ENCODE results near the gene PACS1.

PACS1 gene

GRCh38 chr11:66268952-66269905 is 199.2 kb downstream of the PACS1 start:
- peak overlapping the region; percentile 96 for H3K4me3 ChIP-seq (ENCODE audit: low read length, poor library complexity, severe bottlenecking)
- peaks cover 22% of the 10 kb centered on the region for H4K20me1 ChIP-seq (ENCODE audit: insufficient read depth, low read length, poor library complexity, severe bottlenecking)
- TF ChIP-seq, protein P1, sequence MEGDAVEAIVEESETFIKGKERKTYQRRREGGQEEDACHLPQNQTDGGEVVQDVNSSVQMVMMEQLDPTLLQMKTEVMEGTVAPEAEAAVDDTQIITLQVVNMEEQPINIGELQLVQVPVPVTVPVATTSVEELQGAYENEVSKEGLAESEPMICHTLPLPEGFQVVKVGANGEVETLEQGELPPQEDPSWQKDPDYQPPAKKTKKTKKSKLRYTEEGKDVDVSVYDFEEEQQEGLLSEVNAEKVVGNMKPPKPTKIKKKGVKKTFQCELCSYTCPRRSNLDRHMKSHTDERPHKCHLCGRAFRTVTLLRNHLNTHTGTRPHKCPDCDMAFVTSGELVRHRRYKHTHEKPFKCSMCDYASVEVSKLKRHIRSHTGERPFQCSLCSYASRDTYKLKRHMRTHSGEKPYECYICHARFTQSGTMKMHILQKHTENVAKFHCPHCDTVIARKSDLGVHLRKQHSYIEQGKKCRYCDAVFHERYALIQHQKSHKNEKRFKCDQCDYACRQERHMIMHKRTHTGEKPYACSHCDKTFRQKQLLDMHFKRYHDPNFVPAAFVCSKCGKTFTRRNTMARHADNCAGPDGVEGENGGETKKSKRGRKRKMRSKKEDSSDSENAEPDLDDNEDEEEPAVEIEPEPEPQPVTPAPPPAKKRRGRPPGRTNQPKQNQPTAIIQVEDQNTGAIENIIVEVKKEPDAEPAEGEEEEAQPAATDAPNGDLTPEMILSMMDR (conservative IDR thresholded peaks at IDR 0.05; ENCODE audit: low read length): peak; percentile 29
- TF ChIP-seq EZH2phosphoT487 (IDR thresholded peaks at IDR 0.05; ENCODE audit: borderline replicate concordance): no peak
- peak overlapping the region; percentile 100 for H3K4me2 ChIP-seq (ENCODE audit: low read depth, low read length, poor library complexity, severe bottlenecking)
- H3K27me3 ChIP-seq (ENCODE audit: insufficient read depth, low read length, poor library complexity, severe bottlenecking): no peaks in the 10 kb centered on the region
- peak overlapping the region; percentile 73 for H2AFZ ChIP-seq (ENCODE audit: low read length)
- H3K36me3 ChIP-seq (ENCODE audit: insufficient read depth, low read length): peaks cover 33% of the 10 kb centered on the region; the same call in 1 of the 2 replicates
- peaks cover 38% of the 10 kb centered on the region for H3K4me1 ChIP-seq (ENCODE audit: insufficient read depth, low read length, poor library complexity, severe bottlenecking)
- H3K9ac ChIP-seq (ENCODE audit: low read depth, low read length, poor library complexity, severe bottlenecking): peak overlapping the region; percentile 96
- peaks cover 36% of the 10 kb centered on the region for H3K79me2 ChIP-seq (ENCODE audit: insufficient read depth, low read length)
- no peaks in the 10 kb centered on the region for H3K9me3 ChIP-seq (ENCODE audit: insufficient read depth, low read depth, low read length)
- H3K9me2 ChIP-seq (replicated peaks; ENCODE audit: low read depth, low read length): no peaks in the 10 kb centered on the region
- no peaks in the 10 kb centered on the region for H3F3A ChIP-seq (ENCODE audit: low read depth)

GRCh38 chr11:66271816-66272215 is 201.7 kb downstream of the PACS1 start:
- Histone ChIP-seq H3F3A (ENCODE audit: low read depth) (no peaks in the 10 kb centered on the region), H3K79me2 (ENCODE audit: insufficient read depth, low read length) (peaks cover 36% of the 10 kb centered on the region), H2AFZ (ENCODE audit: low read length) (no peak overlapping the region), H3K4me1 (ENCODE audit: insufficient read depth, low read length, poor library complexity, severe bottlenecking) (peaks cover 38% of the 10 kb centered on the region), H3K4me2 (ENCODE audit: low read depth, low read length, poor library complexity, severe bottlenecking) (peak overlapping the region; percentile 42), H3K9me3 (ENCODE audit: insufficient read depth, low read depth, low read length) (no peaks in the 10 kb centered on the region), H3K36me3 (ENCODE audit: insufficient read depth, low read length) (peaks cover 42% of the 10 kb centered on the region; the same call in 1 of the 2 replicates), H3K9me2 (replicated peaks; ENCODE audit: low read depth, low read length) (no peaks in the 10 kb centered on the region), H3K4me3 (ENCODE audit: low read length, poor library complexity, severe bottlenecking) (no peak overlapping the region), H4K20me1 (ENCODE audit: insufficient read depth, low read length, poor library complexity, severe bottlenecking) (peaks cover 22% of the 10 kb centered on the region), H3K9ac (ENCODE audit: low read depth, low read length, poor library complexity, severe bottlenecking) (no peak overlapping the region), H3K27me3 (ENCODE audit: insufficient read depth, low read length, poor library complexity, severe bottlenecking) (no peaks in the 10 kb centered on the region)
- TF ChIP-seq, protein P1 (conservative IDR thresholded peaks at IDR 0.05; ENCODE audit: low read length): no peak

DNA sequence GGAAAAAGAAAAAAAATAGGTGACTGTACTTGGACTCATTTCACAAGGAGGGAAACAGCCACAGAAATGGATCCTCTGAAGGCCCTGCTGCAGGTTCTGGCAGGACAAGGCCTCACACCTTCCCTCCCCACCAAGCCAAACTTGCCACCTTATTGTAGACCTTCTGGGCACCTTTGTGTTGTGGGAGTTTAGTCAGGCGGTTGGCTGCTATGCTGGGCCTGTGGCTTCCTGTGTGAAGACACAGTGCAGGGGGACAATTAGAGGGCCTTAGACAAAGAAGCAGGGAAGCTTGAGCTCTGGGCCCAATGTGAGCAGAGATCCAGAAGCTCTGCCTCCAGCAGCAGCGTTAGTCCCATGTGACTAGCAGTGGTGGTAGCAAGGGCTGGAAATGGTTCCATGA is 202.5 kb downstream of the PACS1 start:
- peak overlapping the region; percentile 42 for H3K4me2 ChIP-seq (ENCODE audit: low read depth, low read length, poor library complexity, severe bottlenecking)
- no peaks in the 10 kb centered on the region for H3F3A ChIP-seq (ENCODE audit: low read depth)
- no peak overlapping the region for H3K9ac ChIP-seq (ENCODE audit: low read depth, low read length, poor library complexity, severe bottlenecking)
- TF ChIP-seq, protein P1 (conservative IDR thresholded peaks at IDR 0.05; ENCODE audit: low read length): no peak
- TF ChIP-seq EZH2phosphoT487 (IDR thresholded peaks at IDR 0.05; ENCODE audit: borderline replicate concordance): no peak
- peaks cover 45% of the 10 kb centered on the region for H3K4me1 ChIP-seq (ENCODE audit: insufficient read depth, low read length, poor library complexity, severe bottlenecking)
- H3K27me3 ChIP-seq (ENCODE audit: insufficient read depth, low read length, poor library complexity, severe bottlenecking): no peaks in the 10 kb centered on the region
- H3K4me3 ChIP-seq (ENCODE audit: low read length, poor library complexity, severe bottlenecking): no peak overlapping the region
- no peaks in the 10 kb centered on the region for H3K9me3 ChIP-seq (ENCODE audit: insufficient read depth, low read depth, low read length)
- H2AFZ ChIP-seq (ENCODE audit: low read length): no peak overlapping the region
- no peaks in the 10 kb centered on the region for H3K9me2 ChIP-seq (replicated peaks; ENCODE audit: low read depth, low read length)
- peaks cover 42% of the 10 kb centered on the region; the same call in 1 of the 2 replicates for H3K36me3 ChIP-seq (ENCODE audit: insufficient read depth, low read length)
- H3K79me2 ChIP-seq (ENCODE audit: insufficient read depth, low read length): peaks cover 36% of the 10 kb centered on the region
- H4K20me1 ChIP-seq (ENCODE audit: insufficient read depth, low read length, poor library complexity, severe bottlenecking): peaks cover 27% of the 10 kb centered on the region
